Nephron (organoid): ENCODE data around the gene GPATCH2L.
A peak's percentile ranks its signal among the peaks of the same experiment; 100 is the strongest.

ENCODE experiments used
- H3K27ac Mint-ChIP-seq, 3 experiments: 2 replicates each; pipeline ENCODE4 v1.8.0; 2020; ENCODE audit warnings: mixed read lengths in 3 of 3, mild to moderate bottlenecking in 2 of 3, moderate library complexity in 1 of 3
- H3K27me3 Mint-ChIP-seq: 2 replicates; pipeline ENCODE4 v1.8.0; 2021; ENCODE audit warnings: low read depth, mild to moderate bottlenecking, moderate library complexity, mixed read lengths
- H3K36me3 Mint-ChIP-seq: 2 replicates; pipeline ENCODE4 v1.8.0; 2020; ENCODE audit warnings: low read depth, mixed read lengths
- H3K4me1 Mint-ChIP-seq: 2 replicates; pipeline ENCODE4 v1.8.0; 2020; ENCODE audit warnings: mixed read lengths
- H3K4me3 Mint-ChIP-seq, 3 experiments: 2 replicates each; pipeline ENCODE4 v1.8.0; 2020; ENCODE audit warnings: mild to moderate bottlenecking in 3 of 3, mixed read lengths in 3 of 3, moderate library complexity in 2 of 3
- H3K9me3 Mint-ChIP-seq: 2 replicates; pipeline ENCODE4 v1.8.0; 2020; ENCODE audit warnings: mixed read lengths
- CTCF ChIP-seq, 3 experiments: fragments of 200-600 bp; sonication (generic); IDR thresholded peaks; one replicate each; pipeline ENCODE4 v1.5.0; 2021; ENCODE audit warnings: antibody characterized with exemption in 3 of 3; ENCODE audit not compliant: unreplicated experiment in 3 of 3

GPATCH2L gene

GRCh38 chr14:76261371-76261811 lies 109.7 kb downstream of the GPATCH2L start:
- H3K27me3 Mint-ChIP-seq = peaks cover 33% of the 10 kb centered on the region
- no peak for TF ChIP-seq CTCF (IDR thresholded peaks at IDR 0.05; ENCODE audit: unreplicated experiment in 3 of 3)
- no peak overlapping the region for H3K4me3 Mint-ChIP-seq
- H3K27ac Mint-ChIP-seq = peak overlapping the region in 2 of 3 experiments; percentile 31 to 45
- no peaks in the 10 kb centered on the region for H3K9me3 Mint-ChIP-seq
- H3K4me1 Mint-ChIP-seq = peaks cover 25% of the 10 kb centered on the region
- H3K36me3 Mint-ChIP-seq = no peaks in the 10 kb centered on the region

GRCh38 chr14:76262641-76263040 lies 110.9 kb downstream of the GPATCH2L start:
- Mint-ChIP-seq H3K4me3 (no peak overlapping the region), H3K36me3 (no peaks in the 10 kb centered on the region), H3K27ac (no peak overlapping the region), H3K4me1 (peaks cover 15% of the 10 kb centered on the region), H3K9me3 (no peaks in the 10 kb centered on the region), H3K27me3 (peaks cover 38% of the 10 kb centered on the region)
- no peak for TF ChIP-seq CTCF (IDR thresholded peaks at IDR 0.05; ENCODE audit: unreplicated experiment in 3 of 3)
